ENCODE measurements around the gene LIG3.
"Not testable (repeated sequence)": the region's sequence is repeated elsewhere in the genome, so short reads cannot be mapped to it uniquely, and the experiment has no call there.

Gene LIG3

DNA sequence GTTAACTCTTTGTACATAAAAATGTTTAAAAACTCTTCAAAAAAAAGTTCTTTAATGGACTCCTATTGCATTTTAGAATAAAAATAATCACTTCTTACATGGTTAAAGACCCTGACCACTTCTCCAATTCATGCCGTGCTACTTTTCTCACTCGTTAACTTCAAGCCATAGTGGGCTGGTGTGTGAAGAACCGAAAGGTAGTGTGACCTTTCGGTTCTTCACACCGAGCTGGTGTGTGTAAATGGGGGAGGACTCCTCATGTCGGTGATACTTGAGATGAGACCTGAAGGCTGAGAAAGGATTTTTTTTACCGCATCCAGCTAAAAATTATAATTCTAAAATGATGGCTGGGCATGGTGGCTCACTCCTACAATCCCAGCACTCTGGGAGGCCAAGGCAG is 61.1 kb downstream of the LIG3 start:
- H3K27me3 ChIP-seq (ENCODE audit: insufficient read depth, poor library complexity, severe bottlenecking) = no peaks in the 10 kb centered on the region
- DNase-seq (ENCODE audit: low read depth in 1 of 2, low spot score in 1 of 2) = no peak
- no peak overlapping the region for H3K4me3 ChIP-seq (replicated peaks; ENCODE audit: insufficient read depth, low read length)
- H3K27ac ChIP-seq (replicated peaks) = no peak overlapping the region
- TF ChIP-seq, protein P1, sequence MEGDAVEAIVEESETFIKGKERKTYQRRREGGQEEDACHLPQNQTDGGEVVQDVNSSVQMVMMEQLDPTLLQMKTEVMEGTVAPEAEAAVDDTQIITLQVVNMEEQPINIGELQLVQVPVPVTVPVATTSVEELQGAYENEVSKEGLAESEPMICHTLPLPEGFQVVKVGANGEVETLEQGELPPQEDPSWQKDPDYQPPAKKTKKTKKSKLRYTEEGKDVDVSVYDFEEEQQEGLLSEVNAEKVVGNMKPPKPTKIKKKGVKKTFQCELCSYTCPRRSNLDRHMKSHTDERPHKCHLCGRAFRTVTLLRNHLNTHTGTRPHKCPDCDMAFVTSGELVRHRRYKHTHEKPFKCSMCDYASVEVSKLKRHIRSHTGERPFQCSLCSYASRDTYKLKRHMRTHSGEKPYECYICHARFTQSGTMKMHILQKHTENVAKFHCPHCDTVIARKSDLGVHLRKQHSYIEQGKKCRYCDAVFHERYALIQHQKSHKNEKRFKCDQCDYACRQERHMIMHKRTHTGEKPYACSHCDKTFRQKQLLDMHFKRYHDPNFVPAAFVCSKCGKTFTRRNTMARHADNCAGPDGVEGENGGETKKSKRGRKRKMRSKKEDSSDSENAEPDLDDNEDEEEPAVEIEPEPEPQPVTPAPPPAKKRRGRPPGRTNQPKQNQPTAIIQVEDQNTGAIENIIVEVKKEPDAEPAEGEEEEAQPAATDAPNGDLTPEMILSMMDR (IDR thresholded peaks at IDR 0.05; ENCODE audit: insufficient read depth, low read length) = no peak
- no peak for TF ChIP-seq POLR2AphosphoS5 (IDR thresholded peaks at IDR 0.05; ENCODE audit: low read depth)
- no peak for TF ChIP-seq GABPA (IDR thresholded peaks at IDR 0.05; ENCODE audit: low read depth)
- no peak for TF ChIP-seq SPI1 (IDR thresholded peaks at IDR 0.05; ENCODE audit: borderline replicate concordance, low read depth)
- TF ChIP-seq, protein P2, sequence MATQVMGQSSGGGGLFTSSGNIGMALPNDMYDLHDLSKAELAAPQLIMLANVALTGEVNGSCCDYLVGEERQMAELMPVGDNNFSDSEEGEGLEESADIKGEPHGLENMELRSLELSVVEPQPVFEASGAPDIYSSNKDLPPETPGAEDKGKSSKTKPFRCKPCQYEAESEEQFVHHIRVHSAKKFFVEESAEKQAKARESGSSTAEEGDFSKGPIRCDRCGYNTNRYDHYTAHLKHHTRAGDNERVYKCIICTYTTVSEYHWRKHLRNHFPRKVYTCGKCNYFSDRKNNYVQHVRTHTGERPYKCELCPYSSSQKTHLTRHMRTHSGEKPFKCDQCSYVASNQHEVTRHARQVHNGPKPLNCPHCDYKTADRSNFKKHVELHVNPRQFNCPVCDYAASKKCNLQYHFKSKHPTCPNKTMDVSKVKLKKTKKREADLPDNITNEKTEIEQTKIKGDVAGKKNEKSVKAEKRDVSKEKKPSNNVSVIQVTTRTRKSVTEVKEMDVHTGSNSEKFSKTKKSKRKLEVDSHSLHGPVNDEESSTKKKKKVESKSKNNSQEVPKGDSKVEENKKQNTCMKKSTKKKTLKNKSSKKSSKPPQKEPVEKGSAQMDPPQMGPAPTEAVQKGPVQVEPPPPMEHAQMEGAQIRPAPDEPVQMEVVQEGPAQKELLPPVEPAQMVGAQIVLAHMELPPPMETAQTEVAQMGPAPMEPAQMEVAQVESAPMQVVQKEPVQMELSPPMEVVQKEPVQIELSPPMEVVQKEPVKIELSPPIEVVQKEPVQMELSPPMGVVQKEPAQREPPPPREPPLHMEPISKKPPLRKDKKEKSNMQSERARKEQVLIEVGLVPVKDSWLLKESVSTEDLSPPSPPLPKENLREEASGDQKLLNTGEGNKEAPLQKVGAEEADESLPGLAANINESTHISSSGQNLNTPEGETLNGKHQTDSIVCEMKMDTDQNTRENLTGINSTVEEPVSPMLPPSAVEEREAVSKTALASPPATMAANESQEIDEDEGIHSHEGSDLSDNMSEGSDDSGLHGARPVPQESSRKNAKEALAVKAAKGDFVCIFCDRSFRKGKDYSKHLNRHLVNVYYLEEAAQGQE (IDR thresholded peaks at IDR 0.05; ENCODE audit: insufficient replicate concordance, low read depth) = no peak

DNA sequence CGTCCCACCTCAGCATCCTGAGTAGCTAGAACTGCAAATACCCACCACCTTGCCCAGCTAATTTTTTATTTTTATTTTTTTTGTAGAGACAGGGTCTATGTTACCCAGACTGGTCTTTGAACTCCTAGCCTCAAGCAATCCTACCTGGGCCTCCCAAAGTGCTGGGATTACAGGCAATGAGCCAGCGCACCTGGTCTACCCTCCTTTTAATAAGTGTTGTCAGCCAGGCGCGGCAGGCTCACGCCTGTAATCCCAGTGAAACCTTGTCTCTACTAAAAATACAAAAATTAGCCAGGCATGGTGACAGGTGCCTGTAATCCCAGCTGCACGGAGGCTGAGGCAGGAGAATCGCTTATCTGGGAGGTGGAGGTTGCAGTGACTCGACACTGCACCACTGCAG is 63.9 kb downstream of the LIG3 start:
- no peaks in the 10 kb centered on the region for H3K27me3 ChIP-seq (ENCODE audit: insufficient read depth, poor library complexity, severe bottlenecking)
- TF ChIP-seq GABPA (IDR thresholded peaks at IDR 0.05; ENCODE audit: low read depth) = no peak
- TF ChIP-seq, protein P2 (IDR thresholded peaks at IDR 0.05; ENCODE audit: insufficient replicate concordance, low read depth) = no peak
- TF ChIP-seq, protein P1 (IDR thresholded peaks at IDR 0.05; ENCODE audit: insufficient read depth, low read length) = no peak
- TF ChIP-seq POLR2AphosphoS5 (IDR thresholded peaks at IDR 0.05; ENCODE audit: low read depth) = no peak
- H3K4me3 ChIP-seq (replicated peaks; ENCODE audit: insufficient read depth, low read length) = no peak overlapping the region
- H3K27ac ChIP-seq (replicated peaks) = no peak overlapping the region
- DNase-seq (ENCODE audit: low read depth in 1 of 2, low spot score in 1 of 2) = no peak

DNA sequence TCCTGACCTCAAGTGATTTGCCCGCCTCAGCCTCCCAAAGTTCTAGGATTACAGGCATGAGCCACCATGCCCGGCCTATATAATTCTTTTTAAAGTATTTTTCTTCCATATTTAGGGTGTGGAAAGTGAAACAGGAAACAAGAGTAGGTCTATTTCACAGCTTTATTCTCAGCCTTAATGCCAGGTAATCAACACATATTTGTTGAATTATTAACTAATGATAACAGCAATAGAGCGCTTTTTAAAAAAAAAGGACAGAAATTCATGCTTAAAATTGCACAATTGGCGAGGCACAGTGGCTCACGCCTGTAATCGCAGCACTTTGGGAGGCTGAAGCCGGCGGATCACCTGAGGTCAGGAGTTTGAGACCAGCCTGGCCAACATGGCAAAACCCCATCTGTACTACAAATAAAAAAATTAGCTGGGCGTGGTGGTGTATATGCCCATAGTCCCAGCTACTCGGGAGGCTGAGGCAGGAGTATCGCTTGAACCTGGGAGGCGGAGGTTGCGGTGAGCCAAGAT is 65.2 kb downstream of the LIG3 start:
- DNase-seq (ENCODE audit: low read depth in 1 of 2, low spot score in 1 of 2); H3K4me3 ChIP-seq (replicated peaks; ENCODE audit: insufficient read depth, low read length); H3K27ac ChIP-seq (replicated peaks); H3K27me3 ChIP-seq (ENCODE audit: insufficient read depth, poor library complexity, severe bottlenecking): not testable (repeated sequence)

DNA sequence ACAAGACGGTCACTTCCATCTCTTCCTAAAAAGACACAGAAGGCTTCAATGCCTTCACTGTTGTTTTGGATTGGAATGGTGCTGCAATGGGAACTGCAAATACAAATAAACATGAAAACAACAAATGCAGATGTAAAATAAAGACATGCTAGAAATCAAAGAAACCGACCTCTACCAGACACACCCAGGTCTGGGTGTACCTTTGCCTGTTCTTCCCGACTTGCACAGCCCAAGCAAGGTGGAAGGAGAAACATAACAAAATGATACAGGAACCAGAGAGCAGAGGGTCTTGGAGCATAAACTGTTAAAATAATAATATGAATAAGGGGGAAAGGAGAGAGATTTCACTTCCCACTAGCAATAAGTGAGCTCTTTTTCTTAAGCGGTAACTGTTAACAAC is 65.9 kb downstream of the LIG3 start:
- TF ChIP-seq SPI1 (IDR thresholded peaks at IDR 0.05; ENCODE audit: borderline replicate concordance, low read depth) = no peak
- TF ChIP-seq, protein P1 (IDR thresholded peaks at IDR 0.05; ENCODE audit: insufficient read depth, low read length) = no peak
- no peak for TF ChIP-seq POLR2AphosphoS5 (IDR thresholded peaks at IDR 0.05; ENCODE audit: low read depth)
- TF ChIP-seq, protein P2 (IDR thresholded peaks at IDR 0.05; ENCODE audit: insufficient replicate concordance, low read depth) = no peak
- no peak for TF ChIP-seq GABPA (IDR thresholded peaks at IDR 0.05; ENCODE audit: low read depth)
- Histone ChIP-seq H3K4me3 (replicated peaks; ENCODE audit: insufficient read depth, low read length) (no peak overlapping the region), H3K27ac (replicated peaks) (no peak overlapping the region), H3K27me3 (ENCODE audit: insufficient read depth, poor library complexity, severe bottlenecking) (no peaks in the 10 kb centered on the region)
- DNase-seq (ENCODE audit: low read depth in 1 of 2, low spot score in 1 of 2) = no peak
